GM21619 (cell line): Measurements from ENCODE around the gene SIX2.

ENCODE experiments used
- ATAC-seq: cut with Tn5 transposase; IDR thresholded peaks from one replicate; pipeline ENCODE4 v1.9.1; 2021; ENCODE audit not compliant: unreplicated experiment

Gene SIX2

DNA sequence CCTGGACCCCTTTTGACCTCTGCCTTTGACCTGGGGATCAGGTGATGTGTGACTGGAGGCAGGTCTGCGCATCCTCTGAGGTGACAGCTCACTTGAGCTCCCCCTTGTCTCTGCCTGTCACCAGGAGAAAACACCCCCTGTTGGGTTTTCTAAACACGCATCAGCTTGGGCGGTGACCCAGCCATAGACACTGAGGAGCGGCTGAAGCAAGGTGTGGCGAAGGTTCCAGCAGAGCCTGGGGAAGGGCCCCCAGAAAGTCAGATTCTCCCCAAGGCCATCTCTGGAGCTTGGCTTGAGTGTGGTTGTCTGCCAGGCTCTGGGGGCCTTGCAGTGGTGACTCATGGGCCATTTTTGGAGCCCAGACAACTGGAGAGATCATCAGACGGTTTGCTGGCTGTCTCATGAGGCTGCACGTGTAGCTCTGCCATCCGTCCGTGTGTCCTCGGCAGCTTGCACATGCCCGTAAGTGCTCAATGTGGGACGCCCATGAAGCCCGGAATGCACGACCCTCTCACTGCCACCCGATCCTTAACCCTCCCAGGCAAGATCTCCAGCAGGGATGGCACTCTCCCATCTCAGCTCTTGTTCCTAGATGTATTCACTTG lies 38.3 kb downstream of the SIX2 start:
- ATAC-seq: no peak

DNA sequence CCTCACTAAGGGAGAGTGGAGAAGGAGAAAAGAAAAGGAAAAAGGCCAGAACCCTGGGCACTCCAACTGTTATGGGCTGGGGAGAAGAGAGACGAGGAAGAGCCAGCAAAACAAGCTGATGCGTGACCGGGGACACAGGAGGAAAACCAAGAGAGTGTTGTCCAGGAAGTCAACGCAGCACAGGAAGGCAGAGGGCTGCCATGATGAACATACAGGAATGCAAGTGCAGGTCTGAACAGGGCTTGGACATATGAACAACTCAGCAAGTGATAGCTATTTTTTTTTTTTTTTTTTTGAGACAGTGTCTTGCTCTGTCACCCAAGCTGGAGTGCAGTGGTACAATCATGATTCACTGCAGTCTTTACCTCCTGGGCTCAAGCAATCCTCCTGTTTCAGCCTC lies 39.3 kb downstream of the SIX2 start:
- no peak for ATAC-seq

- no peak for ATAC-seq
Observed at GRCh38 chr2:44967727-44968432, 41.4 kb downstream of the SIX2 start.

GRCh38 chr2:44967056-44967455 lies 42.2 kb downstream of the SIX2 start:
- no peak for ATAC-seq

- no peak for ATAC-seq
Observed at GRCh38 chr2:44965684-44966083, 43.6 kb downstream of the SIX2 start.

GRCh38 chr2:44964752-44965236 lies 44.5 kb downstream of the SIX2 start:
- no peak for ATAC-seq

GRCh38 chr2:44962176-44962695 lies 47.0 kb downstream of the SIX2 start:
- ATAC-seq: no peak

GRCh38 chr2:44960871-44961270 lies 48.4 kb downstream of the SIX2 start:
- no peak for ATAC-seq

DNA sequence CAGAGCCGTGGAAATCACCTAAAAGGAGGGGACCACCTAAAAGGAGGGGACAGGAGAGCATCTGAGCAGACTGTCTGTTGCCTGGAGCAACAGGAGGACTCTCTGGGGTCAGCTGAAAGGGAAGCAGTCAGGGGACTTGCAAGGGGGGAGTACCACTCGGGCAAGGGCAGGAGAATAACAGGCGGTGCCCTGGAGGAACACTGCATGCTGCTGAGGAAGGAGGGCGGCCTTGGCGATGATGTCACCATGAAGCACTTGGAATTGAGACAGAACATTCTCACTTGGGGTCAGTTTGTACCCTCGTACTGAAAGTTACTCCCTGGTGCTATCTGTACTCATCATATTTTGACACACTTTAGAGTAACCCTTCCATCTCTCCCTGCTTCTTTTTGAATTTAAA lies 49.4 kb downstream of the SIX2 start:
- ATAC-seq: no peak

DNA sequence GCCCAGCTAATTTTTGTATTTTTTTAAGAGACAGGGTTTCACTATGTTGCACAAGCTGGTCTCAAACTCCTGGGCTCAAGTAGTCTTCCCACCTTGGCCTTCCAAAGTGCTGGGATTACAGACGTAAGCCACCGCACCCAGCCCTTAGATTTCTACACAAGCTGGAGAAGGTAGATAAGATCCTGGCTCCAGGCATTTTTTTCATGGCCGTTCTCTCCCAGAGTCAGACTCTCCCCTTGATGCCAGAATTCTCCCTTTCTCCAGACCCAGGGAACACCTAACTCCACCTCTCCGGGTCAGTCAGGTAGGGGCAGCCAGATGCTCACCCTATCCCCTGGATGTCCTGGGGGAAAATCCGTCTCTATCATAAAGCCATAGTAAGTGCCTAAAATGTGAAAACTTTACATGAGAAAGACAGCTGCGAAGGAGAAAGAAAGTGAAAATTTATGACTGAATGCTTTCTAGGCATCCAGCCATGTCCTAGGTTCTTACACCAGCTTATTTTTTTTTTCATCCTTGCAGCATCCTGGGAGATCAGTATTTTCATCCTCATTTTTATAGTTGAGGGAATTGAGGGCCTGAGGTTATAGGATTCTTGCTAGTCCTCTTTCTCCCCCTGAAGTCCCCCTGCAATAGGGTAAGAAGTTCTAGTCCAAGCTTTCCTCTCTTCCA lies 51.5 kb downstream of the SIX2 start:
- no peak for ATAC-seq

GRCh38 chr2:44956843-44957242 lies 52.4 kb downstream of the SIX2 start:
- no peak for ATAC-seq

- peak; percentile 64 for ATAC-seq
Observed at GRCh38 chr2:44955593-44956392, 53.5 kb downstream of the SIX2 start.
